ENCODE measurements around the gene PDXP.
"Not testable (repeated sequence)": the region's sequence is repeated elsewhere in the genome, so short reads cannot be mapped to it uniquely, and the experiment has no call there.

Gene PDXP

DNA sequence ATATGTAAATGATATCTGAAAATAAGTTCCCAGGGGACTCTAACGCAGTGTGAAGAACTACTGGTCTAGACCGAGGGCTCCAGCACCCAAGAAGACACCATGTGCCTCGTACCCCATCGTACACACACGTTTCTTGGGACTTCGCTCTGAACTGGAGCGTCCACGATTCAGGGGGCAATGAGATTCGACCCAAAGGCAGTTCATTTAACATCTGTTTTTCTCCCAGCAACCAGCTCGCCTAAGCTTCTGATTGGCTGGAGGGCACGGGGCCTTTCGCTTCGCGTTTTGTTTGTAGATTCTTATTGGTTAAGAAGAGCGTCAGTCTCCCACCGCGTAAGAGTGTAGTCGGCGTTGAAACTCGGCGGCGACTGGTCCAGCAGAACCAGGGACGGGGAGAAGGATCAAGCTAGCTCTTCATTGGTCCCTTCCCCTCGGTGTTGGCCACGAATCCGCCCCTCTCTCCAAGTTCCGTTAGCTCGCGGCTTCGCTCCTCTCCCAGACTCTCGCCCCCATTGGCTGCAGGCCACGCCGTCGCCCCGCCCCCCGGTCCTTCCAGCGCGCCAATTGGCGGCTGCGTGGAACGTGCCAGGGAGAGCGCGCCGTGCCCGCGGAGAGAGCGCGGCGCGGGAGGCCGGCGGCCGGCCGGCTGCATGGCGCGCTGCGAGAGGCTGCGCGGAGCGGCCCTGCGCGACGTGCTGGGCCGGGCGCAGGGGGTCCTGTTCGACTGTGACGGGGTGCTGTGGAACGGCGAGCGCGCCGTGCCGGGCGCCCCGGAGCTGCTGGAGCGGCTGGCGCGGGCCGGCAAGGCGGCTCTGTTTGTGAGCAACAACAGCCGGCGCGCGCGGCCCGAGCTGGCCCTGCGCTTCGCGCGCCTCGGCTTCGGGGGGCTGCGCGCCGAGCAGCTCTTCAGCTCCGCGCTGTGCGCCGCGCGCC is at the start of gene PDXP:
Gene PDXP (plus strand): TSS at position 591 of the 933 bp plus-strand sequence. CDS start 60 bp downstream, at position 651.
- peak within 1 kb of the TSS; percentile 25 for H3K27ac ChIP-seq
- peak; percentile 100 for DNase-seq (ENCODE audit: low read depth, low spot score)

GRCh38 chr22:37609240-37610152 is 49.0 kb upstream of the PDXP start:
- DNase-seq (ENCODE audit: low read depth, low spot score) = no peak
- H3K27ac ChIP-seq = peak overlapping the region; percentile 97

GRCh38 chr22:37610153-37610475 is 48.4 kb upstream of the PDXP start:
- not testable (repeated sequence) for DNase-seq (ENCODE audit: low read depth, low spot score)
- H3K27ac ChIP-seq = peak overlapping the region; percentile 97

- no peak for DNase-seq (ENCODE audit: low read depth, low spot score)
- H3K27ac ChIP-seq = no peak overlapping the region
Measured at GRCh38 chr22:37610480-37611129, 47.9 kb upstream of the PDXP start.

DNA sequence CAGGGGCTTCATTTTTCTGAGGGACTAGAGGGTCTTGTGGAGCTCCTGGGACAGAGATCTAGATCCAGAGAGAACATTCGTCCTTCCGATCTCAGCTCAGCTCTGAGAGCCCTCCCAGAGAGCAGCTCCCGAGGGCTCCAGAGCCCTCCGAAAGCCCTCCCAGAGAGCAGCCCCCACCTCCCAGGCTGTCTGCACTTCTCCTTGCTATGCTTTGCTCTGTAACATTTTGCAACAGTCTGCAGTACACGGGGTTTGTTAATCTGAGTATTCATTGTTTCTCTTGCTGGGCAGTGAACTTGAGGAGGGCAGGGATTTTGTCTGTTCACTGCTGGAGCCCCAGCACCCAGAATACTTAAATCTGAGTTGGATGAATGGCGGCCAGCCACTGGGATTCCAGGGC is 47.3 kb upstream of the PDXP start:
- DNase-seq (ENCODE audit: low read depth, low spot score) = no peak
- H3K27ac ChIP-seq = no peak overlapping the region

DNA sequence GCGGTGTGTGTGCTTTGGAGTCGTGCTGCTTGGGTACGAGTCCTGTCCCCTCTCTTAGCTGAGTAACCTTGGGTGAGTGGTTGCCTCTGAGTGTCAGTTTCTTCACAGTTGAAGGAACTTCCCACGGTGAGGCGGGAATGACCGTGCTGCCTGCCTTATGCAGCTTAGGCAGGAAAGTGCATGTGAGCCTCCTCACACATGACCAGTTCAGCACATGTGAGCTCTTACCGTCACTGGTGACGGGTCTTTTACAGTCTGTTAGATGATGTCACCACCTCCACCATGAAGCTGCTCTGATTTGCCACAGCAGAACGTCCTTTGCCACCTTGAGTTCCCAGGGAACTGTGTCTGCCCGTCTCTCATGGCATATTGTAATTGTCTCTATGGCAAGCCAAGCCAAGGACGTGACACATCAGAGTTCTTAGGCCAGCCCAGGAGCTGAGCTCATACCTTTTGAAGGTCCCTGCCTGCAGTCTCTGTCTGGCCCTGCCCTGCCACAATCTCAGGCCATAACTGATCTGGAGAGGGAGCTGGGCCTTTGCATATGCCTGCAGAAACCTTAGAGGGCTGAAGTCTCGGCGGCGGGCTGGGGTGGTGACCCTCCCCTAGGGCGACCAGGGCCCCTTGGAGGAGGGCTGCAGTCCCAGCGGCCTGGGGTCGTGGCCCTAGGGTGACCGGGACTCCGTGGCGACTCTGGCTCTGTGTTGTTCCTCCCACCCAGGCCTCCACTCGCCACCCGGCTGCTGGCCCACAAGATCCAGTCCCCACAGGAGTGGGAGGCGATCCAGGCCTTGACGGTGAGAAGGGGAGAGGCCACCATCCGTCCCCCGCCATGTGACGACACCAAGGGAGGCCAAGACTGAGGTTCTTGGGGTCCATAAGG is 42.1 kb upstream of the PDXP start:
- DNase-seq (ENCODE audit: low read depth, low spot score) = no peak
- H3K27ac ChIP-seq = no peak overlapping the region

- DNase-seq (ENCODE audit: low read depth, low spot score) = no peak
Measured at GRCh38 chr22:37617431-37617830, 41.1 kb upstream of the PDXP start.

DNA sequence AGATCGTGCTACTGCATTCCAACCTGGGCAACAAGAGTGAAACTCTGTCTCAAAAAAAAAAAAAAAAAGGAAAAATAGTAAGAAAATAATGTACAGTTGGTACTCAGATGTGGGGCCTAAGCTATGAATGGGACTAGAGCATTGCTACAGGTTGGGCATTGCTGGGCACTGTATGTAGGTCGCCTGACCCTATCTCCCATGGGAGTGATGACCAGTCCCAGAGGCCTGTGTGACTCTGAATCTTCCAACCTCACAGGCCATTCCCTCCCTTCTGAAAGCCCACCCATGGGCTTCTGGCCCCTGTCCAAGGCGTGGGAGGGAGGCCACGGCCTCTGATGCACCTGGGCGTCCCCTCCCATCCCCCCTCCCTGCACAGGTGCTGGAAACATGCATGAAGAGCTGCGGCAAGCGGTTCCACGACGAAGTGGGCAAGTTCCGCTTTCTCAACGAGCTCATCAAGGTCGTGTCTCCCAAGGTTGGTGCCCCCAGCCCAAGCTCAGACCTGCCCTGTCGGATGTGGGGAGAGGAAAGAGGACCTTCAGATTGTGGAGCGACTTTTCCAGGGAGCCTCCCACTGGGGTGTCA is 40.4 kb upstream of the PDXP start:
- H3K27ac ChIP-seq = no peak overlapping the region

More at GRCh38 chr22:37617431-37617830, 41.1 kb upstream of the PDXP start:
- no peak overlapping the region for H3K27ac ChIP-seq

GRCh38 chr22:37618674-37619073 is 39.8 kb upstream of the PDXP start:
- DNase-seq (ENCODE audit: low read depth, low spot score) = no peak
- H3K27ac ChIP-seq = no peak overlapping the region

More for the DNA sequence above, 40.4 kb upstream of the PDXP start:
- no peak for DNase-seq (ENCODE audit: low read depth, low spot score)

DNA sequence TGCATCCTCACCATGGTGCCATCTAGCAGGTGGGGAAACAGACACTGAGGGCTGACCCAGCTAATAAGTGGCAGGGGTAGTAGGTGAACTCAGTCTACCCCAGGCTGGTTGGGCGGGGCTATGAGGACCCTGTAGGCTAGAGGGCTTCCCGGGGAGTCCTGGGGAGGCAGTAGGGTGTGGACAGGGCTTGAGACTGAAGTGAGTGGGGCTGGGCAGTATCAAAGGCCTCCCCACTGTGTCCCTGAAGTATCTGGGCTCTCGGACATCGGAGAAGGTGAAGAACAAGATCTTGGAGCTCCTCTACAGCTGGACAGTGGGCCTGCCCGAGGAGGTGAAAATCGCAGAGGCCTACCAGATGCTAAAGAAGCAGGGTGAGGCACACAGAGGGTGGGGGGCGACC is 38.5 kb upstream of the PDXP start:
- DNase-seq (ENCODE audit: low read depth, low spot score) = no peak
- no peak overlapping the region for H3K27ac ChIP-seq

DNA sequence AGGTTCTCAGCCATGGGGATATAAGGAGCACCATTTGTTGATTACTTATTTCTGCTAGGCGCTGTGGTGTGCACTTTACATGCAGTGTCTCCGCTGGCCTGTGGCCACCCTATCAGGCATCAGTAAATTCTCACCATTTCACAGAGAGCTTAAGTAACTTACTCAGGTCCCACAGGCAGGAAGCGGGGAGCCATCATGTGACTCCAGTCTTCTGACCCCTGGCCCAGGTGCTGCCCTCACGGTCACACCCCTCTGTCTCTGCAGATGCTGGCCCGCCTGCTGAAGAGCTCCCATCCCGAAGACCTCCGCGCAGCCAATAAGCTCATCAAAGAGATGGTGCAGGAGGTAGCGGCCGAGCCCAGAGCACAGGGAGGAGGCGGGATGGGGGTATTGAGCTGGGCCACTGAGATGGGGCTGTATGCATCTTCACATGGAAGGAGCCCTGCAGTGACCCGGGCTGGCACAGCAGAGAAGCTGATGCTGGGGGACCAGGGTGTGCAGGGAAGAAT is 37.1 kb upstream of the PDXP start:
- no peak for DNase-seq (ENCODE audit: low read depth, low spot score)
- H3K27ac ChIP-seq = no peak overlapping the region

GRCh38 chr22:37623075-37624016 is 35.2 kb upstream of the PDXP start:
- no peak overlapping the region for H3K27ac ChIP-seq
- no peak for DNase-seq (ENCODE audit: low read depth, low spot score)

DNA sequence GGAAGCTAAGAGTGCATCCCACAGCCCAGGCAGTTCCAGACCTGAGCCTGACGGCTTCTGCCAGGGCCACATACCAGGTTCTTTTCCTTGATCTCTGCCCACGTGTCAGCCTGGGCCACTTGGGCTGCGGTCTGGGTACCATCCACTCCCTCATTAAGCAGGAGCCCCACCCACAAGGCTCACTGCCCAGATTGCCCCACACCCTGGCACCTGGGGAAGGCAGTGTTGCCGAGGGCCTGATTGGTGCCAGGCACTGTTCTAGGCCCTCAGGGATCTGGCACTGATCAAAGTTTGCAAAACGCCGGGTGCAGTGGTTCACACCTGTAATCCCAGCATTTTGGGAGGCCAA is 34.5 kb upstream of the PDXP start:
- H3K27ac ChIP-seq = no peak overlapping the region
- no peak for DNase-seq (ENCODE audit: low read depth, low spot score)

- no peak overlapping the region for H3K27ac ChIP-seq
- DNase-seq (ENCODE audit: low read depth, low spot score) = no peak
Measured at GRCh38 chr22:37624876-37625275, 33.6 kb upstream of the PDXP start.

DNA sequence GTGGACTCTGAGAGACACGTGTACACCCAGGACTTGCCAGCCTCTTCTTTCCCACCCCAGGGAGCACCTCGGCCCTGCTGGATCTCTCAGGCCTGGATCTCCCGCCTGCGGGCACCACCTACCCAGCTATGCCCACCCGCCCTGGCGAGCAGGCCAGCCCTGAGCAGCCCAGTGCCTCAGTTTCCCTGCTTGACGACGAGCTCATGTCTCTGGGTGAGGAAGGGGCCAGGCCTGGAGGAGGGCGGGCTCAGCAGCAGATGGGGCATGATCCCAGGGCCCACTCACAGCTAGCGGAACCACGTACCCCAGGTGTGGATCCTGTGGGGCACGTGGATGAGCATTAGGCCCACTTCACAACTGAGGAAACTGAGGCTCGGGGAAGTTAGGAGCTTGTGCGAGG is 32.8 kb upstream of the PDXP start:
- no peak overlapping the region for H3K27ac ChIP-seq

GRCh38 chr22:37626144-37626543 is 32.4 kb upstream of the PDXP start:
- H3K27ac ChIP-seq = no peak overlapping the region
- no peak for DNase-seq (ENCODE audit: low read depth, low spot score)

More for the DNA sequence above, 32.8 kb upstream of the PDXP start:
- no peak for DNase-seq (ENCODE audit: low read depth, low spot score)

DNA sequence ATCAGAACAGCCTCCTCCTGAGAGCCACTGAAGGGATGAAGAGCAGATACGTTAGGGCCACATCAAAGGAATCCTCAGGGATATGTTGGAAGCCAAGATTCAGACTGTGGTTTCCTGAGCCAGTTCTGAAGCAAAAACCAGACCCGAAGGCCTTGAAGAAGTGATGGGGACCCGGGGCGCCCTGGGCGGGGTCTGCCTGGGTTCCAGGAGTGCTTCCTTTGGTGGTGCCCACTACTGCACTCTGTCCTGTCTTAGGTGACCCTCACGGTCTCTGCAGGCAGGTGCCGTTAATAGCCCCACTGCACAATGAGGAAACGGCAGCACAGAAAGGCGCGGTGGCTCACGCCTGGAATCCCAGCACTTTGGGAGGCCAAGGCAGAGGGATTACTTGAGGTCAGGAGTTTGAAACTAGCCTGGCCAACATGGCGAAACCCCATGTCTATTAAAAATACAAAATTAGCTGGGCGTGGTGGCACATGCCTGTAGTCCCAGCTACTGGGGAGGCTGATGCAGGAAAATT is 31.9 kb upstream of the PDXP start:
- no peak for DNase-seq (ENCODE audit: low read depth, low spot score)
- no peak overlapping the region for H3K27ac ChIP-seq

DNA sequence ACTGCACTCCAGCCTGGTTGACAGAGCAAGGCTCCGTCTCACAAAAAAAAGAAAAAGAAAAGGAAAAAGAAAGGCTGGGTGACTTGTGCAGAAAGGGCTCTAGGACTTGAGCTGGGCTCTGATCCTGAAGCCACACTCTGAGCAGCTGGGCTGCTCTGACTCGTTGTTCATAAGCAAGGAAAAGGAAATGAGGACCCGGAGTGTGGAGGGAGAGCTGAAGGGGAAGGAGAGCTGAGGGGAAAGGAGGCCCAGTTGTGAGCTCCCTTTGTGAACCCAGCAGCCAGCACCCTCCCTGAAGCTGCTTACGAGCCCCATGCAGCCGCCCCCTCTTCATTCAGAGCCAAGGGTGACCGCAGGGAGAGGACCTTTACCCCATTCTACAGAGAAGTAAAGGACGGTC is 31.4 kb upstream of the PDXP start:
- H3K27ac ChIP-seq = no peak overlapping the region

More for the DNA sequence above, 31.4 kb upstream of the PDXP start:
- DNase-seq (ENCODE audit: low read depth, low spot score) = no peak

Data from epithelial cell of prostate (primary cell).